NCI-H2107 treated with DMSO at 0.1 percent for 48 hours (cell line): ENCODE measurements around the gene PHPT1.
"Not testable (repeated sequence)": the region's sequence is repeated elsewhere in the genome, so short reads cannot be mapped to it uniquely, and the experiment has no call there.

Experiments used
- DNase-seq: peaks from one replicate; lab custom pipeline; 2025; ENCODE audit not compliant: unreplicated experiment; lab: John Stamatoyannopoulos, UW

Gene PHPT1

DNA sequence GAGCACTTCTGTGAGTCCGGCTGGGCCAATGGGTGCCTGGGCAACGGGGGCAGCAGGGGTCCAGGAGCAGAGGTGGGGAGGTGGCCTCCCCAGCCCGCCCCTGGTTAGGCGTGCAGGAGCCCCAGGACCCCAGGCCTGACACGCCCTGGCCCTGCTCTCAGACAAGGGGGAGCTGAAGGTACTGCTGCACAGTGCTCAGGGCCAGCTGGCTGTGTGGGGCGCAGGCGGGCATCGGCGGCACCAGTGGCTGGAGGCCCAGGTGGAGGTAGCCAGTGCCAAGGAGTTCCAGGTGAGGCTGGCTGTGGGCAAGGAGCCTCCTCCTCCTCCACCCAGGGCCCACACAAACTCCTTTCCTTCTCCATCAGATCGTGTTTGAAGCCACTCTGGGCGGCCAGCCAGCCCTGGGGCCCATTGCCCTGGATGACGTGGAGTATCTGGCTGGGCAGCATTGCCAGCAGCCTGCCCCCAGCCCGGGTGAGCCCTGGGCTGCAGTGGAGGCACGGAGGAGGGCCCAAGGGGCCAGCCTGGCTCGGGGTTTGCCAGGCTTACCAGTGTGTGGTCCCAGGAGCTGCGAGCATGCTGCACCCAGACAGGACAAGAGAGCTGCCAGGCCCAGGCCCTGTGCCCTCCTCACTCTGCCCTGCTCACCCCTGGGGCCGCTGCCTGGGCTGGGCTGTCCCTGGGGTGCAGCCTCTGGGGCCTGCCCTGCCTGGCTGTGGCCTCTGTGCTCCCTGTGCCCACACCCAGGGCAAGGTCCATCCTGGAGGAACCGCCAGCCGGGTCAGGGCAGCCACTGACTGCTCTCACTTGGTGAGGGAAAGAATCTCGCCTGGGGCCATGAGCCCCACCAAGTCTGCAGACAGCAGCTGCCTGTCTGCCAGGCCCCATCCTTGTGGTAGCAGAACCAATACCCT lies 9.9 kb downstream of the PHPT1 start:
- no peak for DNase-seq

- DNase-seq: no peak
Measured at GRCh38 chr9:136860529-136860928, 11.3 kb downstream of the PHPT1 start.

DNA sequence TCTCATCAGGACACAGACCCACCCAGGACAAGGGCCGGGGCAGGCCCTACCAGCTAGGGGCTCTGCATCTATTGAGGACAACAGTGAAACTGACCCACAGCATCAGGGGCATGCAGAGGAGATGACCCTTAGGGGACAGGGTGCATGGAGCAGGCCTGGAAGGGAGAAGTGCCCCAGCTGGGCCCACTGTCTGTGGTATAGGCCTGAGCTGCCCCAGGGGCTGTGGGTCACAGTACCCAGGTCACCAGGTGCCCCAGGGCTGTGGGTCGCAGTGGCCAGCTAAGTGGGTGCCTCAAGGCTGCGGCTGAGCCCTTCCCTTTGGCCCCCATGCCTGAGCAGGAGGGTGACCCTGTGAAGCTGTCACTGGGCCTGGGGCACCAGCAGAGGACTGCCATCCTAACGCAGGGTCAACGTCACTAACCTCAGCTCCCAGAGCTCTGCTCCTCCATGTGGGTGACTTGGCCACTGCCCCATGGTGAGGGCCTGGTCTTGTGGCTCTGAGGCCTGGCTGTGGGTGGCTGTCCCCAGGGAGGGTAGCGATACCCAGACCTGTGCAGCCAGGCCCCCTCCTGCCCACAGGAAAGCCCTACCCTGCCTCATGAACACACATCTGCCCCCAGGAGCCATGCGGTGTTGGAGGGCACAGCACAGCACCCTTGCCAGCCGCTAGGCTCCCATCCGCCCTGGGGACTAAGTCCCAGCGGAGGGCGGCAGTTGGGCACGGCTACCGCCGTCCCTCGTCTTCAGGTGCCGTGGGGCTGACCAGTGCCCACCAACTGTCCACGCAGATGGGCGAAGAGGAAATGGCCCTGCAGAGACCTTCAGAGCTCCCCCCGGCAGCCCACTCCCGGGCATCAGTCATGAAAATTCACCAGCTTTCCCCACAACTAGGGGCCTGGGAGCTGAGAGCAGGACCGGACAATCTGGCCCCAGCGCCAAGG lies 12.0 kb downstream of the PHPT1 start:
- no peak for DNase-seq

DNA sequence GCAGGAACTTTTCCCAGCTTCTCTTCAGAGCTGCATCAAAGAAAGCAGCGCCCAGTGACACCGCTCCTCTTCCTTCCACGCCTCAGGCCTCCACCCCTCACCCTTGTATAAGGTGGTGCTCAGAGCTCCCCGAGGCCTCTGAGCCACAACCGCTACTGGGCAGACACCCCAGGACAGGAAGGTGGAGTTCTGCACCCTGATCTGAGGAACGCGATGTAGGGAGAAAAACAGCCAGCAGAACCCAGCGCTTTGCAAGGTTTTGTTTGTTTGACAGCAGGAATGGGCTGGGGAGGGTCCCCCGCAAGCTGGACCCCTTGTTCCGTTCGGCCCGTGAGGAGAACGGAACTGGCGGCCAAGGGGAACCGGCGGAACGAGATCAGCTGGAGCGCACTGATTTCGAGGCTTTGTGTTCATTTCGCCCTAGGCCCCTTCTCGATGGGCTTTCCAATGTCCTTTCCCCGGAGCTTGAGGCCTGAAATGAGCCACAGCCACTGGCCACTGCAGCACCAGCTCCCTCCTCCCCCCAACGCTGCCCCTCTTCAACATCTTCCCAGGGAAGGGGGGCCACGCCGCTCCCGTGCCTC lies 12.8 kb downstream of the PHPT1 start:
- no peak for DNase-seq

GRCh38 chr9:136862849-136863622 lies 13.8 kb downstream of the PHPT1 start:
- no peak for DNase-seq

- DNase-seq: no peak
Measured at GRCh38 chr9:136863623-136864273, 14.5 kb downstream of the PHPT1 start.

- DNase-seq: no peak
Measured at GRCh38 chr9:136865041-136865767, 16.0 kb downstream of the PHPT1 start.

- DNase-seq: no peak
Measured at GRCh38 chr9:136865768-136866103, 16.5 kb downstream of the PHPT1 start.

DNA sequence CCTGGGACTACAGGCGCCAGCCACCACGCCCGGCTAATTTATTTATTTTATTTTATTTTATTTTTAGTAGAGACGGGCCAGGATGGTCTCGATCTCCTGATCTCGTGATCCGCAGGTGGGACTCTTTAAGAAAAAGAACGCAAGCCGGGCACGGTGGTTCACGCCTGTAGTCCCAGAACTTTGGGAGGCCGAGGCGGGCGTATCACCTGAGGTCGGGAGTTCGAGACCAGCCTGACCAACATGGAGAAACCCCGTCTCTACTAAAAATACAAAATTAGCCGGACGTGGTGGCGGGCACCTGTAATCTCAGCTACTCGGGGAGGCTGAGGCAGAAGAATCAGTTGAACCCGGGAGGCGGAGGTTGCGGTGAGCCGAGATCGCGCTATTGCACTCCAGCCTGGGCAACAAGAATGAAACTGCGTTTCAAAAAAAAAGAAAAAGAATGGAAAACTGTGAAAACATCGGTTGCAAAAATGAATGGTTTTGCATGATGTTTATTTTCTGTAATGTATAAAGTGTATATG lies 17.8 kb downstream of the PHPT1 start:
- not testable (repeated sequence) for DNase-seq

- DNase-seq: no peak
Measured at GRCh38 chr9:136867480-136867879, 18.3 kb downstream of the PHPT1 start.

GRCh38 chr9:136867917-136868316 lies 18.7 kb downstream of the PHPT1 start:
- DNase-seq: no peak

- no peak for DNase-seq
Measured at GRCh38 chr9:136868644-136869043, 19.4 kb downstream of the PHPT1 start.

GRCh38 chr9:136869611-136870010 lies 20.4 kb downstream of the PHPT1 start:
- DNase-seq: not testable (repeated sequence)

- DNase-seq: no peak
Measured at GRCh38 chr9:136875155-136875554, 25.9 kb downstream of the PHPT1 start.

DNA sequence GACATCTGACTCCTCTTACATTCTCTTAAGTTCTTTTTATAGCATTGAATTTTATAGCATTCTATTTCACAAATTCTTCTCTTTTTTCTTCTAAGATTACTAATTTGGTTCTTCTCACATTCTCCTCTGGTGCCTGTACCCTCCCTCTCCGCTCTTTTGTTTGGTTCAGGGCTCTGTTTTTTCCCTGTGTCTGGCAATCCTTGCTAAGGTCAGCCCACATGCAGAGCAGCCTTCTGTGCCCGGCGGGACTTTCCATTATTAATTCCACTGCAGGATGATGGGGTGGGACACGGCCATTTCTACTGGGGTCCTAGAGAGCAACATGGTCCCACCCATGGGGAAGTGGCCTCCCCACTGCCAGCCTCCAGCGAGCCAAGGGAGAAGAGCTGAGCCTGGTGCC lies 27.3 kb downstream of the PHPT1 start:
- no peak for DNase-seq

DNA sequence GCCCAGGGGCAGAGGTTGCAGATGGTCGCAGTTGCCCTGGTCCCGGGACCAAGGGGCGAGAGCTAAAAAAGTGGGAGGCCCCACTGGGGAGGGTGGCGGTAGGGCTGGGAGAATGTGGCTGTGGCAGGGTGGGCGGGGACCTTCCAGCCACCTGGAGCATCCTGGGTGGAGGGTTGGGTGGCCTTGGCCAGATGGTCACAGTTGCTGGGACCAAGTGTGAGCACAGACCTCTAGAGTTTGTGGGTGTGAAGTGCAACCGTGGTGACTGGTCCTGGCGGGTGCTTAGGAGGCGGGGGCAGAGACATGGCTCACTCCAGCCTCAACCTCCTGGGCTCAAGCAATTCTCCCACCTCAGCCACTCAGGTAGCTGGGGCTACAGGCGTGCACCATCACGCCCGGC lies 31.4 kb downstream of the PHPT1 start:
- DNase-seq: no peak

DNA sequence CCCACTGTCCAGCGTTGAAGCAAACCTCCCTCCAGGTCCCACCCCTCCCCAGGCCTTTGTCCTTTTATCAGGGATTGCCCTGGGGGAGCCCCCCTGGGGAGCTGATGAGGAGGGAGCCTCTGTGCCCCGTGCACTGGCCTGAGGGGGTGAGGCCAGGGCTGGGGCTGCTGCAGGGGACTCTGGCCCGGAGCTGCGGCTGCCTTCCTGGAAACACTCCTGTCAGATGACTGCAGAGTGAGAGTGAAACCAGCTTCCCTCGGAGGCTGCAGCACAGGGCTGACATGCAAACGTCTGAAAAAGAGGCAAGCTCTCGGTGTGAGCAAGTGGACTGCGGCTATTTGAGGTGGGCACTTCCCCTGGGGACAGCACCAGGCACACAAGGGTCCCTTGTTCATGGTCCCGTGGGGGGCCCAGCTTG lies 32.5 kb downstream of the PHPT1 start:
- DNase-seq: no peak

- DNase-seq: no peak
Measured at GRCh38 chr9:136882109-136882946, 33.1 kb downstream of the PHPT1 start.

DNA sequence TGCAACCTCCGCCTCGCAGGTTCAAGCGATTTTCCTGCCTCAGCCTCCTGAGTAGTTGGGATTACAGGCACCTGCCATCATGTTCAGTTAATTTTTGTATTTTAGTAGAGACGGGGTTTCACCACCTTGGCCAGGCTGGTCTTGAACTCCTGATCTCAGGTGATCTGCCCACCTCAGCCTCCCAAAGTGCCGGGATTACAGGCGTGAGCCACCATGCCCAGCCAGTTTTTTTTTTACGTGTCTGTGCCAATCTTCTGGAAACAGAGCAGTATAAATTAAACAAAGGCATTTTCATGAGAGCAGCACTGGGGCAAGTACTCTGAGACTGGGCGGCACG lies 33.7 kb downstream of the PHPT1 start:
- DNase-seq: not testable (repeated sequence)
